CD4-positive, alpha-beta T cell treated with Interleukin-6 for 4 hours (primary cell): ENCODE results near the gene TMEM72.
A peak's percentile ranks its signal among the peaks of the same experiment; 100 is the strongest.

Experiments
- DNase-seq: peaks from one replicate; pipeline ENCODE4 v3.0.0-alpha.2; 2020; ENCODE audit warnings: mixed read lengths

TMEM72 gene

DNA sequence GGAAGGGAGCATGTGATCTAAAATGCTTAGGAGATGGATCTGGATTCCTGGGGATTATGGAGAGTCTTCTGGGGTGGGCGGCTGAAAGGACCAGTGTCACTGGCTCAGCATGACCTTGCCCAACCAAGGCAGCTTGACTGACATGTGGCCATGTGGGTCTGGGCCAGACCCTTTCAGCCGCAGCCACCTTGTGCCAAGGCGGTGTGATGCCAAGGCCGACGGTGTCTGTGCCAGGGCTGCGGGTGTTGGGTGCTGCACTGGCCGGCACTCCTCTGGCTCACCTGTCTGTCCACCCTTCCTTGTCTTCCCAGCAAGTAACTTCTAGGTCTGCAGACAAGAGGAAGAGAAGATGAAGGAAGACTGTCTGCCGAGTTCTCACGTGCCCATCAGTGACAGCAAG, 58.7 kb downstream of the TMEM72 start:
- DNase-seq, result no peak

DNA sequence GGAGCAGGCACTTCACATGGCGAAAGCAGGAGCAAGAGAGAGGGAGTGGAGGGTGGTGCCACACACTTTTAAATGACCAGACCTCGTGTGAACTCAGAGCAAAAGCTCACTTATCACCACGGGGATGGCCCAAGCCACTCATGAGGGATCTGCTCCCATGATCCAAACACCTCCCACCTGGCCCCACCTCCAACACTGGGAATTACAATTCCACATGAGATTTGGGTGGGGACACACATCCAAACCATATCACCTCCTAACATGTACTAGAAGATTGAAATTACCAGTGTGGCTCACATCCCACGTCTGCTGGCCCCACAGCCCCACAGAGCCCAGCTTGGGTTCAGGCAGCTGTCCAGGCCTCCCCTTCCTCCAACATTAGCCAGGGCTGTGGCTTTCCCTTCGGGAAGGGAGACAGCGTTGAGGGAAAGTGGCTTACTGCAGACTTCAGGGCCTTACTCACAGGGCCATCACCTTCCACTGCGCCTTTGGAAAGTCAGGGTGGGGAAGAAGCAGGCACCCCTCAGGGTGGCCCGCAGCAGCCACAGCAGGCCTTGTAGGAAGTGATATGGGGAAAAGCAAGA, 59.8 kb downstream of the TMEM72 start:
- no peak for DNase-seq

DNA sequence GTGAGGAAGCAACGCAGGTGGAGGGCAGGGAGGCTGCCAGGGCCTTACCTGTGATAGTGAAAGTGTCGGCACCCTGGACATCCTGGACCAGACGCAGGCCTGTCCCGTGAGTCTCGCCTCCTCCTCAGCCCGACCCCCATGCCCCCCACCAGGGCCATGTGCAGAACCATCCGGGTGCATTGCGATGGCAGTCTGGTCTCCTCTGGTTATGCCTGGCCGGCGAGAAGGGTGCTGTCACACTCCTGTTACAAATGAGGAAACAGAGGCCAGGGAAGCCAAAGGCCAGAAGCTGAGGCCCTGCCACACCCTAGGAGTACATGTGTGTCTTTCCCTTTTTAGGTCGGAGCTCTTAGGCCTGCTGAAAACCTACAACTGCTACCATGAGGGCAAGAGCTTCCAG, 60.3 kb downstream of the TMEM72 start:
- DNase-seq, result no peak

DNA sequence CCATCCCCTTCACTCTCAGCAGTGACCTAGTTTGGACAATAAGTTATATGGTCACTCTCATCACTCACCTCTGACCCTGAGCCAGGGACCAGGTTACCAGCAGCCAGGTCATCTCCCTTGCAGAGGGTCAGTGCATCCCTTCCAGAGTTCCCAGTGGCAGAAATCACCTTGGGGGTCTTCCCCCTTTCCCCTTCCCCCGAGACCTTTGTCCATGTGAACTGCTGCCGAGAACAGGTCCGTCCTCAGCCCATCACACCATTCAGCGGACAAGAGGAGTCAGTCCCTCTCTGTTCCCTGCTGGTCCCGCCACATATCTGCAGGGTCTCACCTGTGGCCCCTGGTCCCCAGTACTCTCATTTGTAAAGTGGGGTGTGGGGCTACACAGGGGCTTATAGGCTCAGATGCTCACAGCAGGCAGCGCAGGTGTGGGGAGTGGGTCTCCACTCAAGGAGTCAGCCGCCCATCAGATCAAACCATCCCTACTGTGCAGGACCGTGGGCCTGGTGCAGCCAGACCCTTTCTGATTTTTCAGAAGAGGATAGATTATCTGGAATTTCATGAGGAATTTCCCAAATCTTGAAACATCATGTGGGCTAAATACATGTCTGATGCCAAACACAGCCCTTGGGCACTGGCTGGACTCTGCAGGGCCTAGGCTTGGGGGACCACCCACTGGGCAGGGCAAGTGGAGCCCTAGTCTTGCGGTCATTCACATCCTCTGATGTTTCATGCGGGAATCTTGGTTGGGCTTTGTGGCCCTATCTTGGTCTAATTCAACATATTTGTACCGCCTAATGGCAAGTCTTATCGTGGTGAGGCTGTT, 61.0 kb downstream of the TMEM72 start:
- no peak for DNase-seq

DNA sequence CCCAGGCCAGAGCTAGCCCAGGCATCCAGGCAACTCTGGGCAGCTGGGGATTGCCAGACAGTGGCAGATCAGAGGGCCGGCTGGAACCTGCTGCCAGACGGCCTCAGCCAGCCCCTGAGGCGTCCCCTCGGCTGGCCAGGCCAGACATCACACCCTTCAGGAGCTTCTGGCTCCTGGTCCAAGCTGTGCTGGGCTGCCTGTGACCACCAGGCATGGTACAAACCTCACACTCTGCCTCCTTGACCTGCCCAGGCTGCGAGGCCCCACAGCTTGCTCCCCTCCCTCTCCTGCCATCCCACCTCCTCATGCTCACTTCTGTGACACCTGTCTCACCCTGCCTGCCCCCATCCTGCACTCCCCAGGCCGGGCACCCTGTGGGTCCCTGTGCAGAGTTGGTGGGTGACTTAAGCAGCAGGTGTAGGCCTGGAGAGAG, 61.8 kb downstream of the TMEM72 start:
- no peak for DNase-seq

DNA sequence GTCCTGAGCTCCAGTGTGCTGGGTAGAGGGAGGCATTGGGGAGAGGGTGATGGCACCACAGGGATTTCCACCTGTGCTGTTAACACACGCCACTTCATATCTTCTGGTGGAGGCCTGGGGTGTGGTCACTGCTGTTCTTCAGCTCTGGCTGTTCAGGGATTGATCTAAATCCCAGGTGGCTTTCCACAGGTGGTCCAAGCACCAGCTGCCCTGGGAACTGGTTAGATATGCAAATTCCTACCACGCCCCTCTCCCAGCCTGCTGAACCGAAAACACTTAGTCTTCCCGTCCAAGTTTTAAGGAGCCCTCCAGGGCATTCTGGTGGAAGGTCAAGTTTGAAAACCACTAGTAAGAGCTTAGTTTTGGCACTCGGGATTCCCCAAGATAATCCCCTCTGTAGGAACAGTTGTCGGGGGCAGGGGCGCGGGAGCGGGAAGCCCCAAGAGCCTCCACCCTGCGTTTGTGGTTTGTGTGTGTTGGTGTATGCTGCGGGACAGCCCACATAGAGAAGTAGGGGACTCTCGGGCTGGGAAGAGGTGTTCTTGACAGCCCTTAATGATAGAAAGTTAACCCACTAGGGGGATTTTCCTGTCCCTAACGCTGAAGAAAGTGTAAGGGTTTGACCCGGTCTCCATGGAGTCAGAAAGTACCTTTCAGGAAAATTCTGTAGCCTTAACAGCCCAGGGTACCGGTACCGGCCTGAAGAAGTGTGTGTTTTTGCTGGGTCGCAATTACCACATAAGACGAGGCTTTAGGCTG, 62.4 kb downstream of the TMEM72 start:
- no peak for DNase-seq

DNA sequence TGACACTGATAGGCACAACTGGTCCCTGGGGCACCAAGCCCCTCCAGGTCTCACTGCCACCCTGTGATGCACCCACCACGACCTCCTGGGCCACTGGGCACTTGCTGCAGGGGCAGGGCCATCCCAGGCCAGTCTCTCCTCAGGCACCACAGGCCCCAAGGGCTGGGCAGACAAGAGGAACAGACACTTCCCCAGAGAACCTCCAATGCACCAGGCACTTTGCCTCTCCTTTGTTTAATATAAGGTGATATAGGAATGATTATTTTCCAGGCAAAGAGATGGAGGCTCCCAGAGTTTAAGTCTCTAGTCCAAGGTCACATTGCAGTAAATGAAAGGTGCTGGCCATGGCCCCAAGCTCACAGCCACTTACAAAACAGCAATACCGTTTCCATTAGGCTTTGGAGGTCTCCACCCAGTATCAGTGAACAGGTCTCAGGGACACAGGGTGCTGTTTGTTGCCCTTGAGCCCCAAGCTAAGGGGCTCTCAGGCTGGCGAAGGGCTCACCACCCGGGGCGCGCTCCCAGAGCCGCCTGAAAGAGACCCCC, 63.0 kb downstream of the TMEM72 start:
- no peak for DNase-seq

DNA sequence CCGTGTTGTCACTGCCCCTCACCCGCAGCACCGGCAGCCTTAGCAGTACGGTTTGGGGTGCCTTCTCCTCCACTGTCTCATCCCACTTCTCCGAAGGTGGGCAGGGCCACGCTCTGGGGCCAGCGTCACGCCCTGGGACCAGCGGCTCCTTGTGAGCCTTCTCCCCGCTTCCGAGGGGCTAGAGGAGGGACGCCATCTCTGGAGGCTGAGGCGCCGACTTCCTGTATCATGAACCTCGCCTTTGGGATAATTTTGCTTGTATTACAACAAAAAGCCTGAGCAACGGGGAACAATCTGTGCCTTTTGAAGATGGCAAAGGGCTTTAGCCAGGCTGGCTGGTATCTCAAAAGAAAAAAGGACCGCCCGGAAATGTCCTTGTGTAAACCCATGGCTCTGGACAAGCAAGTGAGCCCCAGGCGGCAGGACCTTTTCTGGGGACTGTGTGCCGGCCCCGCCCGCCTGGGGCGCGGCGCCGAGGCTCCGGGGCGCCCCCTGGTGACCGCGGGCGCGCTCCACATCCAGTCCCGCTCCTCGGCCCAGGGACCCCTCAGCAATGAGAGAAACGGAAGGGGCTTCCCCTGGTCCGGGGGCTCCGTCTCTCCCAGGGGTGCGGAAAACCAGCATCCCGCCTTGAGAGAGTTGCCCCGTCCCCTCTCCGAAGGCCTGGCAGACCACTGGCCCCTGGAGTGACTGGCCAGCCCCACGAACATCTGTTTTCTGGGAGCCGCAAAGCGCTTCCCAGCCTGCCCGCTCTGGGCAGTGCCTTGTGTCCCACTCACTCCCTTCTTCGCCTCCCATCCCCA, 63.7 kb downstream of the TMEM72 start:
- peak; percentile 71 for DNase-seq

DNA sequence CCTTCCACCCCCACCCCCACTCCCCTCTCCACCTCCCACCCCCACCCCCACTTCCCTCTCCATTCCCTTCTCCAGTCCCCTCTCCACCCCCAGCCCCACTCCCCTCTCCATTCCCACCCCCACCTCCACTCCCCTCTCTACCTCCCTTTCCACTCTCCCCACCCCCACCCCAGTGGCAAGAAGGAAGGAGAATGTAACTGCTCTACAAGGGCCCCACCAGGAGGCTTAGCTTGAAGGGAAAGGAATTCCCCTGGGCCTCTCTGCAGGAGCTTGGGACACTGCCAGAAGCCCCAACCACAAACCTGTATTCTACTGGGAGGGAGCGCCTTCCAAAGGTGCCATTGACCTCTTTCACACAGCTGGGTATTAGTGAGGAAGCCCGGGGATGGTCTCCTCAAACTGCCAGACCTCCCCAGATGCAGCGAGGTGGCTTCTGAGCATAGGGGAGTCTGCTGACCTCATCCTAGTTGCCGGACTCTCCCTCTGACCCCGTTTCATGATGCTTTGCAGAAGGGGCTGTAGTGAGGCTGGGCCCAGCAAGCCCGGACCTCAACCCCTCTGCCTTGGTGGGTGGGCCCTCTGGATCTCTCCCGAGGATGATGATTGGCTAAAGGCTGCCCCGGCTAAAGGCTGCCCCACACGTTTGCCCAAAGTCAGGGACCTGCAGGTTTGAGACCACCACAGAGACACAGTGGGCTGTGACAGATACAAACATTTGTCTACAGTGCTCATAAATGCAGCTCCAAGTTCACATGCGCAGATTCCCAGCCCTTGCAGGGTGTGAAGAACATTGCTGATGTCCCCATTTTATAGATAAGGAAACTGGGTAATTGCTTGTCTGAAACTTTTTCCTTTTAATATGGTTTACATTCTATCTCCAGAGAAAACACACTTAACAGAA, 64.5 kb downstream of the TMEM72 start:
- no peak for DNase-seq

DNA sequence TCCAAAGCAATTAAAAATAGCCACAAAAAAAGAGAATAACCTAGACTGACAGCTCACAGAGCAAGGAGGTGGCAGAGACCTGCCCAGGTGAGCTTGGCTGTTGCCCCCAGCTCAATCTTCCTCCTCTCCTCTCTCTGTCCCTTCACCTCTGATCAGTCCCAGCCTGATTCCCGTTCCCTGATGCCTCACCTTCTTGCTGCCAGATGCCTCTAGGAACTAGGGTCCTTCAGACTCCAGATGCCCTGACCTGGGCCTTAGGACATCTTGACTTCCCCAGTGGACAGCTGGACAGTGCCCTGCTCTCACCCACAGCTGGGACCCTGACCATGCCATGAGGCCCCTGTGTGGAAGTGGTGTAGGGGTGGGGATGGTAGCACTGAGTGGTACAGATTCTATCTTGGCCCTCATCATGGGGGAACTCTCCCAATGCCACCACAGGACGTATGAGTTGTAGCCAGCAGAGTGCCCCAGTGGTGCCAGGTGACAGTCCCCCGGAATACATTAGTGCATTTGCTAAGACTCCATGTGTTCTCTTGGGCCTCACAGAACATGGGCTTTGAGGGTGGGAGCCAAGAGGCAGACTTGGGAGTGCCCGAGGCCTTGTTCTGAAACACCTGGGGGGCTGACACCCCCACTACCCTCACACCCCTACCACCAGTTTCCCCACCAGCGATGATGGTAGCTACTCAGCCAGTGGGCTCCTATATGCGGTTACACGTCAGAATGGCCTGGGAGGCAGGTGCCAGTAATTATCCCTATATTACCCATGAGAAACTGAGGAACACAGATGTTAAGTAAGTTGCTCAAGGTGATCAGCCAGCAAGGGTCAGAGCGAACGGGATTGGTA, 65.4 kb downstream of the TMEM72 start:
- DNase-seq, result no peak

DNA sequence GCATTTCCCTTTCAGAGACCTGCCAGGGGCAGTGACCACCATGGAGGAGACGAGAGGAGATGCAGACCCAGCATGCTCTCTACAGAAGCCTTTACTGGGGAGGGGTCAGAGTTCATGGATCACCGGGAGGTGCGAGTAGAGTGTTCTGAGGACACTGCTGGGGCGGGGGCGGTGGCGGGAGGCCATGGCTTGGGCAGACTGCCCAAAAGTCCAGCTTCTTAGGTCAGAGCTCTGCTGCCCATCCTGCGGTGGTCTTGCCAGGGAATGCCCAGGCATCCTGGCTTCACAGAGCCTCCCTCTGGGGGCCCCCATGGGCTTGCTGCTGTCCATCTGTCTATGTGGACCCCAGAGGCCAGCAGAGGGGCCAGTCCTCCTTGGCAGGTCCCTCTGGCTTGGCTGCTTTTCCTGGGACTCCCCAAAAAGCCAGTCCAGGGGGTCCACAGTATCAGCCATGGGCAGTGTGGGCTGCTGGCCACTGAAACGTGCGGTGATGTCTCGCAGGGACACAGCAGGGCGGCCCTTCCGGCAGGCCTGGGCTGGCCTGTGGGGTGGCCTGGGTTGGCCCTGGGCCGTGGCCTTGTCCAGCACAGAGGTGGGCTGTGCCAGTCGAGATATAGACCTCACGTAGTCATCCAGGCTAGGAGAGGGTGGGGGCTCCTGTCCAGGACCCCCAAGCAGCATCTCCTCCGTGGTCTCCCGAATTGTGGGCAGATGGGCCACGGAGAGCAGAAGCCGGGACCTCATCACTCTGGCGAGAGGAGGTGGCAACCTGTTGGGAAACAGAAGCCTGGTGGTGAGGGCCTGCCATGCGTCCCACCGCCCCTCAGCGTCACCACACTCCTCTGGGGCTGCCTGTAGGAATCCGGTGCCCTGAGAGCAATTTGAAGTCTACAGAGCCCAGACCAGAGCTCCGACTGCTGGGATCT, 66.4 kb downstream of the TMEM72 start:
- DNase-seq, result no peak

DNA sequence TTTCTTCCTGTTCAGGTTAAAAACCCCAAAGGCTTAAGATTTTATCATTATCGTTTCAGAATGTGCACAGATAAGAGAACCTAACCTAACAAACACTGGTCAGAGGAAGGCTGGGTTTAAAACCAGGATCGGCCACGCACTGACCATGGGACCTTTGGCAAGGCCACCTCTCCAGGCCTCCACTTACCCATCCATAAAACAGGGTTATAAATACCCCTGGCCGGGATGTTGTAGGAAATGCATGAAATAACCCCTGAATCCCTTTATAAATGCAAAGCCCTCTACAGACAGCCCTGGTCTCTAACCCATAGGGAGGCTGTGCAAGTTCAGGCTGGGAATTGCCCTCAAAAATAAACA, 67.1 kb downstream of the TMEM72 start:
- no peak for DNase-seq

DNA sequence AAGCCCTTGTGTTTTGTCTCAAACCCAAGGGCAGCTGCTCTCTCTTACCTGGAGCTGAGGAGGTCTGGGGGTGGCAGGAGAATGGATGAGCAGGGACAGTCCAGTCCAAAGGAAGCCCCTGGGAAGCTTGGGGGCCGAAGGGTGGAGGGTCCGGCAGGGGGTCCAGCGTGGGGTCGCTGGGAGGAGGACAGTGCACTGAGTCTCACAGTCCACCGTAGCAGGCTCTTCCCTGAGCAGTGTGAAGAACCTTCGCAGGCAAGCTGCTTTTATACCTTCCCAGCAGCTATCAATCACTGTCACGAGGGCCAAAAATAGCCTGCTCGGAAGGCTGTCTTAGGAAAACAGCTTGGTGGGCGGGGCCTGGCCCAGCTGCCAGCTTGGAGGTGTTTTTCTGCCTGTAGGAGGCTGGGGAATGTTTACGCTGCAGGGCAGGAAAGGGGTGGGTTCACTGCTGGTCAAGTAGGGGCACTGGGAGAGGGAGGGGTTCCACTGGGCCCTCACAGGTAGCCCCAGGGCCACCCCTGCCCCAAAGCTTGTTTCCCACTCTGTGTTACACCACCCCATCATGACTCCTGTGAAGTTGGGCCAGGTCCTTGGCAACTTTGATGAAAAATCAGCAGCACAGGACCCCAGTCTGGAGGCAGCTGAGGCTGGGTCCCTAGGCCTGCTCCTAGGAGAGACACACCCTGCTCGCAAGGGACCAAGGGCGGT, 67.6 kb downstream of the TMEM72 start, which contains the start of gene DEPP1:
DEPP1 (minus strand) TSS at position 240 of the 711 bp plus-strand sequence. CDS start 779 bp downstream, outside the sequence.
- peak; percentile 40 for DNase-seq

DNA sequence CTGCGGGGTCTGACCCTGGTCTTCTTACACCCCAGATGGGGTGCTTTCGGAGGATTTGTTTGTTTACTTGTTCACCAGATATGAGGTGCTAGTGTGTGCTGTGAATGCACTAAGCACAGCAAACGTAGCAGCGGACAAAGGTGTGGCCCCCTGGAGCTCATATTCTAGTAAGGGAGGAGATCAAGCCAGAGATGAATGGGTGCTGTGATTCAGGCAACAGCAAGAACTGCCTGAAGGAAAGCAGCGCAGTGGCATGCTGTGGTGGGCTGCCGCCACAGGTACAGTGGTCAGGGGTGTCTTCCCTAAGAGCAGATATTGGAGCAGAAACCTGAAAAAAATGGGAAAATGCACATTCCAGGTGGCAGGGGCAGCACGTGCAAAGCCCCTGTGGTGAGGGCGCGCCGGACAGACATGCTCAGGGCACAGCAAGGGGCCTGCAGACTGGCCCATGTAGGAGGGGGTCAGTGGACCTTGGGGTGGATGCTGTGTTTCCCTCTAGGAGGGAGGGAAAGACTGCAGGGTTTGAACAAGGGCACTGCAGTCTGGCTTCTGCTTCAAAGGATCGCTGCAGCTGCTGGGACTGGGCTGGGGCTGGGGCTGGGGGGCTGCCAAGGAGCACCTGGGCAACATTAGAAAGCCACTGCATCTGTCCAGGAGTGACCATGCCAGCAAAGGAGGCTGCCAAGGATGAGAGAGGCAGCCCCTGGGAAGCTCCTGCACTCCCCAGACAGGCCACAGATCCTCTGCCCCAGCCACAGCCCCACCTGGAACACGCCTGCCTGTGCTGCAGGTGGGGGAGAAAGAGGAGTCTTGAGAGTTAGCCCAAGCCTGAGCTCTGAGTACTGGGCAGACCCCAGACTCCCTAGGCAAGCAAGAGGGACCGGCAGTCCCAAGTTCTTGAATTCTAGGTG, 68.4 kb downstream of the TMEM72 start:
- DNase-seq, result no peak

DNA sequence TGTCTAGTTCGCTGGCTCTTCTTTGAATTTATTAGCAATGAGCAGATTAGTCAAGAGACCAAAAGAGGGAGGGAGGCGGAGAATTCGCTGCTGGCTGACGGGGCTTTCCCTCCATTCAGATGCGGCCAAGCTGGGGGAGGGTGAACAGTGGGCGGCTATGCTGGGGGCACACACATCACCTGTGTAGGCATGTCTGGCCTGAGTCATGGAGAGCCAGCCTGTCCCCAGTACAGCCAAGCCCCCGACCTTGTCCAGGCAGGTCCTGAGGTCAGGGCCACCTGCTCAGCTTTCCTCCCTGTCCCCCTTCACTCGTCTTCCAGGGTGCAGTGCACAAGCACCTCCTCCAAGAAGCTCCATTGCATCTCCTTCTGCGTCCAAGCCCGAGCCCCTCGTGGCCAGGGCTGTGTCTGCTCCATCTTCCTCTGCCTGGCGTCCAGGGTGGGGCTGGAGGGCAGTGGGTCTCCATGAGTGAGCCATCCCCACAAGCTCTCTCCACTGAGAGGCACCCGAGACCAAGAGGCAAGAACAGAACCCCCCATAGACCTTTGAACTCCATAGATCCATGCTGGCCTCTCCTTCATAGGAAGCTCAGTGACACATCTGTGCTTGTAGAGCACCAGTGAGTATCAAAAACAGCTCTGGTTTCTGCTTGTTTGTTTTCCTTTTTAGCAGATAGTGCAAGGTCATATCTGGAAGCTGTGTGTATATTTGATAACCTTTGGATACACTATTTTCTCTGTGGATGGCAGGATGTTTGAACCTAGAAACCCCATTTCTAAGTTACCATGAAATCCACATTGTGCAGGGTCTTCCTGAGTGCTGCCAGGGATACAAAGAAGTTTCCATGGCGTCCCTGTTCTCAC, 69.4 kb downstream of the TMEM72 start:
- no peak for DNase-seq
